Stimulated activated CD8-positive, alpha-beta memory T cell treated with anti-CD3 and anti-CD28 coated beads, Interleukin-7, amount 100 ng/mL, for 24 hours (primary cell): ENCODE results near the gene PARD6B.
"Not testable (repeated sequence)": the region's sequence is repeated elsewhere in the genome, so short reads cannot be mapped to it uniquely, and the experiment has no call there.

Source experiments
- DNase-seq: peaks from one replicate; pipeline ENCODE4 v3.0.0-alpha.2; 2020; ENCODE audit warnings: low read depth

Gene PARD6B

DNA sequence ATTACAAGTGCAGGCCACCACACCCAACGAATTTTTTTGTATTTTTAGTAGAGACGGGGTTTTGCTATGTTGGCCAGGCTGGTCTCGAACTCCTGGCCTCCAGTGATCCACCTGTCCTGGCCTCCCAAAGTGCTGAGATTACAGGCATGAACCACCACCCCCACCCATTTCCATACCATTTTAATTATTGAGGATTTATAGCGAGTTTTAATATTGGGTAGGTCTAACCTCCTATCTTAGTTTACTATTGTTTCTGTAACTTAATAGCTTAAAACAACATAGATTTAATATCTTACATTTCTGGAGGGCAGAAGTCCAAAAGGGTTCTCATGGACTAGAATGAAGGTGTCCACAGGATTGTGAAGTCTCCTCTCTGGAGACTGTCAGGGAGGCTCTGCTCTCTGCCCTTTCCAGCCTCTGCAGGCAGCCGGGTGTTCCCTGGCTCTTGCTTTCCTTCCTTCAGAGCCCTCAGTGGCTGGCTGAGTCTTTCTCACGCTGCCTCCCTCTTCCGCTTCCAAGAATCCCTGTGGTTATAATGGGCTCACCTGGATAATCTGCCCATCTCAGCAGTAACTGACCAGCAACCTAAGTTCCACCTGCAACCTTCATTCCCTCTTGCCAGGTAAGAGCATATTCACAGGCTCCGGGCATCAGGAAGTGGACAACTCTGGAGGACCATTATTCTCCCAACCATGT is 44.9 kb downstream of the PARD6B start:
- no peak for DNase-seq

- no peak for DNase-seq
These were observed 46.0 kb downstream of the PARD6B start for GRCh38 chr20:50777373-50777772.

DNA sequence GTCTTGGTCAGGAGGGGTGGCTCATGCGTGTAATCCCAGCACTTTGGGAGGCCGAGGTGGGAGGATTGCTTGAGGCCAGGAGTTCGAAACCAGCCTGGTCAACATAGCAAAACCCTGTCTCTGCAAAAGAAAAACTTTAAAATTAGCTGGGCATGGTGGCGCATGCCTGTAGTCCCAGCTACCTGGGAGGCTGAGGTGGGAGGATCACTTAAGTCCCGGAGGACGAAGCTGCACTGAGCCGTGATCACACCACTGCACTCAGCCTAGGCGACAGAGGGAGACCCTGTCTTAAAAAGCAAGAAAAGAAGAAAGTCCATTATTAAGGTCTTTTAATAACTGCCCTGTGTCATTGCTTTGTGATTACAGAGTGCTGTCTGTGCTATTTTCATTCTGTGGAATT is 47.6 kb downstream of the PARD6B start:
- not testable (repeated sequence) for DNase-seq

DNA sequence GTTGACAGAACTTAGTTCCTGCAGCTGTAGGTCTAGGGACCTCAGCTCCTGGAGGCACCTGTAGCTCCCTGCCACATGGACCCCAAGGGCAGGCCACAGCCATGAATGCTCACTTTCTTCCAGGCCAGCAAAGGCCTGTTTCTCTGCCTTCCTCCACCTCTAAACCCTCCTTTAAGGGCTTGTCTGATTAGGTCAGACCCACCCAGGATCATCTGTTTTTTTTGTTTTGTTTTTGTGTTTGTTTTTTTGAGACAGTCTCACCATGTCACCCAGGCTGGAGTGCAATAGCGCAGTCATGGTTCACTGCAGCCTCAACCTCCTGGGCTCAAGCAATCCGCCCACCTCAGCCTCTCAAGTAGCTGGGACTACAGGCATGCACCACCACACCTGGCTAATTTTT is 52.0 kb downstream of the PARD6B start:
- no peak for DNase-seq

- no peak for DNase-seq
These were observed 52.5 kb downstream of the PARD6B start for GRCh38 chr20:50783903-50784302.

DNA sequence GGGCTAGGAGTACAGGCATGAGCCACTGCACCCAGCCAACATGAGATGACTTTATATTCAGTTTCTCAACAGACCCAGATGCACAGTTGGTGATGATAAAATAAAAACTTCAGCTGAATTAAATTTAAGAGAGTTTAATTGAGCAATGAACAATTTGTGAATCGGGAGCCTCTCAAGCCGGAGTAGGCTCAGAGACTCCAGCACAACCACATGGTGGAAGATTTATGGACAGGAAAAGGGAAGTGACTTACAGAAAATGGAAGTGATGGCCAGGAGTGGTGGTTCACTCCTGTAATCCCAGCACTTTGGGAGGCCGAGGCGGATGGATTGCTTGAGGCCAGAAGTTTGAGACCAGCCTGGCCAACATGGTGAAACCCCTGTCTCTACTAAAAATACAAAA is 53.1 kb downstream of the PARD6B start:
- no peak for DNase-seq

- DNase-seq = no peak
These were observed 55.3 kb downstream of the PARD6B start for GRCh38 chr20:50786703-50787102.

DNA sequence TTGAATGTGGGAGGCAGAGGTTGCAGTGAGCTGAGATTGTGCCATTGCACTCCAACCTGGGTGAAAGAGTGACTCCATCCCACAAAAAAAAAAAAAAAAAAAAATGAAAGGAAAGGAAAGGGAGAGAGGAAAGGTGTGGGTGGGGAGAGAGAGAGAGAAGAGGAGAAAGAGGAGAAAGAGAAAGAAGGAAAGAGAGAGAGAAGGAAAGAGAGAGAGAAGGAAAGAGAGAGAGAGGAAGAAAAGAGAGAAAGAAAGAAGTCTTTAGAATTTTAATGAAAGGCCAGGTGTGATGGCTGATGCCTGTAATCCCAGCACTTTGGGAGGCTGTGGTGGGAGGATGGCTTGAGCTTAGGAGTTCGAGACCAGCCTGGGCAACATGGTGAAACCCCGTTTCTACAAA is 55.8 kb downstream of the PARD6B start:
- DNase-seq = no peak

DNA sequence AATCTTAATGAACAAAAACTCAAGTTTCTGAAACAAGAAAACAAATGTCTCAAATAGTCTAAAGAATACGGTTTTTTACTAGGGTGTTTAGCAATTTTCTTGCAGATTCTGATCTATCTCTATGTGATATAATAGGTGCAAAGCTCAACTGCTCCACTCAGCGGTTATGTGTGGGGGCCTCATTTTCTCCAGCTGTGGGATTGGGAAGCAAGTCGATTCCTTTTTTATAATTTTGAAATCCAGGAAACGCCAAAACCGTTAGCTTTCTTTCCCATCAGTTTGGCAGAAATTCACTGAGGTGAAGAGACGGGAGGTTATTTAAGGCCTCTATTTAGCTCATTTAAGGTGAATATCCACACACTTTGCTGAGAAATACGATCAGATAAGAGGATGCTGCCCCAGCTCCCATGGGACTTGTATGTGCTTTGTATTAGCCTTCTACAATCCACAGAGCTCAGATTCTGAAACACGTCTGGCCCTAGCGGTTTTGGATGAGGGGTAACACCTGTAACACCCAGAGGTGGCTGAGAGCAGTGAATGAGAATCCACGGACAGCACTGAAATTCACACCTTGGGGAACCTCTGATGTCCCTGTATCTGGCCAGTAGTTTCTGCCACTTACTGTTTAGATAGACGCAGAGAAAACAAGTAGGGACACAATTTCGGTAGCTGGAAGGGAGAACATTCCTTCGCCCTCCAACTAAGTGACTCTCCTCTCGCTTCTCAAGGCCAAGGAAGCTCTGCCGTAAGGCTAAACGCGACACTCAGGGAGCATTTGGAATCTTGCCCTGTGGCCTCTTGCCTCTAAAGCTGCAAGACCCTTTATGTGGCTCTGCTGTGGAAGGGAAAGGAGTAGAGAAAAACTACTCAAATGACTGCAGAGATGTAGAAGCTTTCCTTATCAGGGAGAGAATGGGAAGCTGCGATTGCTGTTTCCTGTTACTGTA is 56.9 kb downstream of the PARD6B start:
- DNase-seq = no peak

- DNase-seq = no peak
These were observed 58.7 kb downstream of the PARD6B start for GRCh38 chr20:50789968-50790650.

DNA sequence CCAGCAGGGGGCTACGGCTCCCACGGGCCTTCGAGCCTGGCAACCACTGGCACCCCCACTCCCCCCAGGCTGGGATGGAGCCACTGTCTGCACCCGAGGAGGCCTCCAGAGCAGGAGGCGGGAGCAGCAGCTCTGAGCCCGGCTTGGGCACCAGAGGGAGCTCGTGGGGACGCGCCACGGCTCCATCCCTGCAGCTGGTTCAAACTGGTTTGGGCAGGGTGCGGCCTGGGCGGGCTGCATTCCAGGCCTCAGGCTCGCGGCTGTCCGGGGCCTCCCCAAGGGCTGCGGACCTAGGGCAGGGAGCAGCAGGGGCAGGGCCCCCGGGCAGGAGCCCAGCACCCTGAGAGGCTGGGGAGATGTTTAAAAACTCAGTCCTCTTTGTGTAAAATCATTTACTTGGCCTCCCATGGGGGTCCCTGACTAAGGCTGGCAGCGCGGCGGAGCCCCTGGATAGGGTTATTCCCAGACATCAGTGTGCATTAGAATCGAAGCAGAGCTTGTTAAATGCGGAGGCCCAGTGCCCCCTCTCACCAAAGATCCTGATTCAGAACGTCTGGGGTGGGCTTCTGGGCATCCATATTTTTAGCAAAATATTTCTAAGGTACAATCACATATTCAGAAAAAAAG is 59.4 kb downstream of the PARD6B start:
- peak; percentile 63 for DNase-seq

- no peak for DNase-seq
These were observed 61.6 kb downstream of the PARD6B start for GRCh38 chr20:50792708-50793574.

GRCh38 chr20:50793575-50794016 is 62.2 kb downstream of the PARD6B start:
- not testable (repeated sequence) for DNase-seq

GRCh38 chr20:50794181-50794845 is 62.9 kb downstream of the PARD6B start:
- DNase-seq = no peak

DNA sequence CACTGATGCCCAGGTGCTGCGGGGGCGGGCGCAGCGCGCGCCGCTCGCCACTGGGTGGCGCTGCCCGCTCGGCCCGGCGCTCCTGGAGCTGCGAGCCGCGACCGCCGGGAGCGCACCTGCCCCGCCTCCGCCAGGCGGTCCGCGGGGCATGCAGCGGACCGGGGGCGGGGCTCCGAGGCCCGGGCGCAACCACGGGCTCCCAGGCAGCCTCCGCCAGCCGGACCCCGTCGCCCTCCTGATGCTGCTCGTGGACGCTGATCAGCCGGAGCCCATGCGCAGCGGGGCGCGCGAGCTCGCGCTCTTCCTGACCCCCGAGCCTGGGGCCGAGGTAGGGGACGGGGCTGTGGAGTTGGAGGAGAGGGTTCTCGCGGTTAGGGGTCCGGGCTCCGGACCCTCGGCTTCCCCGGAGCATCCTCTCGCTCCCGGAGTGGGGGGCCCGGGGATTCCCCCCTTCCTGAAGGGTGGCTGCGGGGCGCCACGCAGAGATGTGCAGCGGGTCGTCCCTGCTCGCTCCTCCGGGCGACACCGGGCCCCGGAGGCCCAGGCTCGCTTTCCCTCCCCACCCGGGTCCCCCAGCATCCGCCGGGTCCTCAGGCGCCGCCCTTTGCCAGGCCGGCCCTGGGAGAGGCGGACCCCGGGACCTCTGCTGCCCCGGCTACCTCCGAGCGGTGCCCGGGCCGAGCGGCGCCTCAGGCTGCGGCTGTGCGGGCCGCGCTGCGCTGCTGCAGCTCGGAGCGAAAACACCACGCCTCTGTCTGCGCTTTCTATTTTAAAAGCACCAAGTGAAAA is 63.7 kb downstream of the PARD6B start, which contains the start of gene BCAS4:
TSS of gene BCAS4 (plus strand) at position 216 of the 789 bp plus-strand sequence. CDS start at position 239, 23 bp downstream.
- peak; percentile 55 for DNase-seq

DNA sequence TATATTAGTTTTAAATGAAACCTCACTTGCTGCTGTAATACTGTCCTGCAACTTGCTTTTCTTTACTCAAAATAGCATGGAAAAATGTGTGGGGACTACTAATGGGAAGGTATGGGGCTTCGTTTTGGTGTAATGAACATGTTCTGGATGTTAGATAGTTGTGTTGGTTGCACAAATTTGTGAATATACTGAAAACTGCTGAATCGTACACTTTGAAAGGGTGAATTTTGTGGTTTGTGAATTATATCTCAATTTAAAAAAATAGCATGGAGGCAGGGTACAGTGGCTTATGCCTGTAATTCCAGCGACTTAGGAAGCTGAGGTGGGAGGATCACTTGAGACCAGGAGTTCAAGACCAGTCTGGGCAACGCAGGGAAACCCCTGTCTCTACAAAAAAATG is 65.8 kb downstream of the PARD6B start:
- DNase-seq = no peak

- DNase-seq = no peak
These were observed 67.3 kb downstream of the PARD6B start for GRCh38 chr20:50798650-50799049.

- DNase-seq = no peak
These were observed 68.0 kb downstream of the PARD6B start for GRCh38 chr20:50799176-50799889.
